NCI-H748 (cell line): ENCODE data around the gene VPREB1.
"Not testable (repeated sequence)": the region's sequence is repeated elsewhere in the genome, so short reads cannot be mapped to it uniquely, and the experiment has no call there.

Experiments used
- DNase-seq: peaks from one replicate; lab custom pipeline; 2025; ENCODE audit not compliant: unreplicated experiment; lab: John Stamatoyannopoulos, UW

Gene VPREB1

DNA sequence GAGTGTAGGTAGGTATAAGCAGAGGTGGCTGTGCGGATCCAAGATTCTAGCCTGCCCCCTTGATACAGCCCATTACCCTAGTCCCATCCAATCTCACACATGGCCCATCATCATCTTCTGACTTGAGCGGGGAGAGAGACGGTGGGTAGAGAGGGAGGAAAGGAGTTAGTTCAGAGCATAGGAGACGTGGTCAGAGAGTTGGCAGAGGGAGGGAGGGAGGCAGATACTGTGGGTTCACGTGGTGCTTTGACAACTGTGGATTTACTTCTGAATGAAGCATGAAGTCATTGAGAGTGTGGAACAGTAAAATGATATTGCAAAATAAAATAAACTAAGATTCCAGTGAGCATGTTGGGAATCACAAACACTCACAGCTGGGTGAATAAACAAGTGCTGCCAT, 31.4 kb upstream of the VPREB1 start:
- DNase-seq, result no peak

DNA sequence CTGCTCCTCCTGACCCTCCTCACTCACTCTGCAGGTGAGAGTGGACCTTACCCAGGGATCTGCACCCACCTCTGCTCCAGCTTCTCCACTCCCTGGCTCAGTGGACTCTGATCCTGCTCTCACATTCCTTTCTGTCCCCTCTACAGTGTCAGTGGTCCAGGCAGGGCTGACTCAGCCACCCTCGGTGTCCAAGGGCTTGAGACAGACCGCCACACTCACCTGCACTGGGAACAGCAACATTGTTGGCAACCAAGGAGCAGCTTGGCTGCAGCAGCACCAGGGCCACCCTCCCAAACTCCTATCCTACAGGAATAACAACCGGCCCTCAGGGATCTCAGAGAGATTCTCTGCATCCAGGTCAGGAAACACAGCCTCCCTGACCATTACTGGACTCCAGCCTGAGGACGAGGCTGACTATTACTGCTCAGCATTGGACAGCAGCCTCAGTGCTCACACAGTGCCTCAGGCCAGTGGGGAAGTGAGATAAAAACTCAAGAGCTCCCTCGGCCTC, 29.7 kb upstream of the VPREB1 start:
- no peak for DNase-seq

DNA sequence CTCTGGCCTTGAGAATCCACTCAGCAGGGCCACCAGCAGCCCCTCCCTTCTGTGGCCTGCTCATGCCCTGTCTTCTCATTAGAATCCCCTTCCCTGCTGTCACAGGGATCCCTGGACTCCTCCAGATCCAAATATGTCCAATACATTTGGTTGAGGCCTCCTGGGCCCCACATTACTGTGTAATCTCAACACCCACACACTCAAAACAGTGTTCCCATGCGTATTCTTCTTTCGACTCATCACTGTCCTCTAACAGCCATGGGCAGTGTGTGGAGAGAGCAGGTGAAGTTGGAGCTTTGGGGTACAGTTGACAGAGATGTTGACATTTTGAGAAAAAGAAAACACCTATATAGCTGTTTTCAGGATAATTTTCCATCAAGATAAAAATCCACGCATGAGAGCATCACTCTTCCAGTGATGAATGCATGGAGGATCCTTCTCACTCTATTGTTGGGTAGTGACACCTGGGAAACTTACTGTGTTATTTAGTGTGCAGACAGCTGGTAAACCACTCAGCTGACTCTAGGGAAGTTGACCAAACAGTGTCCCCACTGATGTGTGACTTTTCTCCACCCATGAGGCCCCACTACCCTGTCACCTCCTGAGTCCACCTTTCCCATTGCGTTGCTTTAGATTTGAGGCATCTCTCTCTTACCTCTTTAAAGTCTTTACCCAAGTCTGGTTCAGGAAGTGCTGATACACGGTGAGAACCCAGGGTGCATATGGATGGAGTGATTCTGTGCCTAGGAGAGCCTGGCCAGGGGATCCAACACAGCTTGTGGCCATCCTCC, 28.7 kb upstream of the VPREB1 start:
- no peak for DNase-seq

DNA sequence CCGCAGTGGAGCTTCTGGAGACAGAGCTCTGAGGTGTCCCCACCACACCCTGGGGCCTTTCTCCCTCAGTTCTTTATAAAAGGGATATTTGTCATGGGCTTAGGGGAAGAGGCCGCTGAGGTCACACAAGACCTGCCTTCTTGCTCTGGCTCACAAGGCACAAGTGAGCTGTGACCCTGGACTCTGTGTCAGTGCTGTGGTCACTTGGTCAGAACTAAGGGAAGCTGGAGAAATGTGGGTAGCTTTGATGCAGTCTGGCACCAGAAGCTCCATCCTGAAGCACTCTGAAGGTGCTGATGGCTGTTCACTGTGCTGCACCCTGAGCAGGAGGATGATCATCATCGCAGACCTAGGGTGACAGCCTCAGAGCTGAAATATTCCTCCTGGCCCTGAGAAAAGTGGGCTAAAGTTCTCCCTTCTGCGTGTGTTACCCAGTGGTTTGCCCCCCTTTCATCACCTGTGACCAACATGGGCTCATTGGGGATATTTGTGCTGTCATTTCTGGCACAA, 28.1 kb upstream of the VPREB1 start:
- DNase-seq, result no peak

DNA sequence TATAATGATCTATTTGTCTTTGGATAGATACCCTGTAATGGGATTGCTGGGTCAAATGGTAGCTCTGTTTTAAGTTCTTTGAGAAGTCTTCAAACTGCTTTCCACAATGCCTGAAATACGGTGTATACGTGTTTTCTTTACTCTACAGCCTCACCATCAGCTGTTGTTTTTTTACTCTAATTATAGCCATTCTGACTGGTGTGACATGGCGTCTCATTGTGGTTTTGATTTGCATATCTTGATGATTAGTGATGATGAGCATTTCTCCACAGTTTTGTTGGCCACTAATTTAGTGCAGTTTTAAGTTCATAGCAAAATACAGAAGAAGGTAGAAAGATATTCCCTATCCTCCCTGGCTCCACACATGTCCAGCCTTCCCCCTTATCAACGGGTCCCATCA, 26.3 kb upstream of the VPREB1 start:
- DNase-seq, result no peak

DNA sequence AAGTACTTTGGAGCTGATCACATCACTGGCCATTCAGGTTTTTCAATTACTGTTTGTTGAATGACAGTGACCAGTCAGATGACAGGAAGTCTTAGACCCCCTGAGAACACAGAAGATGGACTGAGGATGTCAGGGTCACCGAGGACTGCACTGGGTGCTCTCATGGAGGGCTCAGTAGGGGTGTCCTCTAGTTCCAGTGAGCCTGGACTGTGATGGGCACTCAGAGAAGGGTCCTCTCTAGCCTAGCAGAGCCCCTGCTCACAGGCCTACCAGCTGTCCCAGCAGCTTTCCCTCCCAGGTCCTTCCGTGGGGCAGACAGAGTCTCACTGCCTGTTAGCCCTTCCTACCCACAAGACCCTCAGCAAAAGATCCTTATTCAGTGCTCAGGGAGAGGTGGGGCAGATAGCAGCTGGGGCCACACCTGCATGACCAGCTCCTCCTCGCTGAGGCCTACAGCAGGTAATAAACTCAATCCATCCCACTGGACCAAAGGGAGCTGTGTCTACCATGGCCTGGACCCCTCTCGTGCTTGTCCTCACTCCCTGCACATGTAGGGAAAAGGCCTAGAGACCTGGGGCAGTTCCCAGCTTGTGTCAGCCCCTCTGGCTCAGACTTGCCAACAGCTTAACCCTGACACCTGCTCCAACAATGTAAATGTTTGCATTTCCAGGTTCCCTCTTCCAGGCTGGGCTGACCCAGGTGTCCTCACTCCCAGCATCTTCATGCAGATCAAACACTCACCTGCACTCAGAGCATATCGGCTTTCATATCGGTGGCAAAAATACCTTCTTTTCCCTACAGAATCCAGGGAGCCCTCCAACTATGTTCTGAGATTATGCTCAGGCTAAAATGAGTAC, 25.2 kb upstream of the VPREB1 start:
- peak; percentile 53 for DNase-seq

DNA sequence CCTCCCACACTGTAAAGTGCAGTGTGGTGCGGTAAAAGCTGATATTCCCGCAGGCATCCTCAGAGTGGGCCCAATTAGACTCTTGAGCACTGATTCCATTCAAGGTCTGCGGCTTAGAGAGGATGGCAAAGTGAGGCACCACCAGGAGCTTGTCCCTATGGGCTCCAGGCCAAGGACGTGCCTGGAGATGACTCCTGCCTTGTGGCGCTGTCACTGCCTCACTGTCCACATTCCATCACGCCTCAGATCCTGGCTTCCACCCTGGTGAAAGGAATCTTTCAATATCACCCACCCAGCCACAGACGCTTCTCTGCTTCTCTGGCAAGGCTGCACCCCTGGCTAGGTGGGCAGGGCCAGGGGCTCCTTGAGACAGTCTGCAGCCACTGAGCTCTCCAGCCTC, 23.5 kb upstream of the VPREB1 start:
- DNase-seq, result not testable (repeated sequence)

DNA sequence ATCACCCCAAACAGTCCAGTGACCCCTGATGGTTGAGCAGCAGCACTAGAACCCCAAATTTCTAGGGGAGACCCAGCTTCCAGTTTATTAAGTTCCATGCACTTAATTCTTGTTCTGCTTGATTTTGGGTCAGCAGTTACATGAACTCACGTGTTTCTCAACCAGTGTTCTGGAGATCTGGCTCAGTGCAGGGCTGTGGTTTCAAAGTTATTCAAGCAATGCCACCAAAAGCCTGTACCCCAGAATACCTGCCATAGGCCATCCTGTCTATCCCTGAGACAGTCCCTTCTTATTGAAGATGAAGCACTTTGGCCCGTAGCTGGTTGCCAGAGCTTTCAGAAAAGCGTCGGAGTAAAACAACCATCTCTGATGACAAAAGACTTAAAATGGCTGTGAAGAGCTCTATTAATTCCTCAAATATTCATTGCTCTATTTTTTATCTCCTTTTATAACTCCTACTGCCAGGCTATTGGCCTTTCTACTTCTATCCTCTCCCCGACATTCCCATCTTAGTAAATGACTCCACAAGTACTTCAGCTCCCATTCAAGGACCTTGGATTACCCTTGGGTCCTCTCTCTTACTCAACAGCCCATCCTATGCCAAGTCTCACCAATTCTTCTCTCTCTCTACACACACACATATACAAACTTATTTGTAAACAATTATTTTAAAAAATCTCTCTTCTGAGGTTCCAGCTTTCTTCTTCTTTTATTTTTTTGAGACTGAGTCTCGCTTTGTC, 18.0 kb upstream of the VPREB1 start:
- DNase-seq, result no peak

DNA sequence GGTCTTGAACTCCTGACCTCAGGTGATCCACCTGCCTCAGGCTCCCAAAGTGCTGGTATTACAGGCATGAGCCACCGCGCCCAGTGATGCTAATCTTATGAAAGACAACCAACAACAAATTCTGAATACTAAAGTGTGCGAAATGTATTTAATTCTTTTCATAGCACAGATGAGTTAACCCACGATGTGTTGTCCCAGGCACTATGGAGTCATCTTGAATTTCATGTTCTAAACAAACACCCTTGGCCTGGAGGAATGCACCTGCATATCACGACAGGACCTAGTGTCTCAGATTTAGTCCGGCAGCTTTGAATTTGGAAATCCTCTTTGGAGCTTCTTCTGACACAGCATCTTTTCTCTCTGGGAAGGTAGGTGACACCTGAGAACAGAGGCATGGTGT, 16.2 kb upstream of the VPREB1 start:
- no peak for DNase-seq

DNA sequence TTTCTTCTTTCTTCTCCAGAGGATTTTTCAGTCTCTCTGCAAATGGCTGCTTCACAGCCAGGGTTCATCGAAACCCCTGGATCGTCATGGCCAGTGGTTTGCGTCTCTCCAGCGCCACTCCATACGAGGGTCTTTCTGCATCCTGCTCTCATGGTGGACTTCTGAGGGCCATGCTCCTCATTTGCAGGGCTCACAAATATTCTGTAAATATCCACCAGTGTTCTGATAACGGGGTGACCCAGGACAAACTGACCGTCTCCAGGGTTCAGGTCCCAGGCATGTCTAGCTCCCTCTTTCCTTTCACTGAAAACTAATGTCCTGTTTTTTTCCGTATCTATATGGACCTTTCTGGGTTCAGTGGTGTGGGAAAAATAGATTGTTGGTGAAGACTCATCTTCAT, 15.7 kb upstream of the VPREB1 start:
- no peak for DNase-seq

DNA sequence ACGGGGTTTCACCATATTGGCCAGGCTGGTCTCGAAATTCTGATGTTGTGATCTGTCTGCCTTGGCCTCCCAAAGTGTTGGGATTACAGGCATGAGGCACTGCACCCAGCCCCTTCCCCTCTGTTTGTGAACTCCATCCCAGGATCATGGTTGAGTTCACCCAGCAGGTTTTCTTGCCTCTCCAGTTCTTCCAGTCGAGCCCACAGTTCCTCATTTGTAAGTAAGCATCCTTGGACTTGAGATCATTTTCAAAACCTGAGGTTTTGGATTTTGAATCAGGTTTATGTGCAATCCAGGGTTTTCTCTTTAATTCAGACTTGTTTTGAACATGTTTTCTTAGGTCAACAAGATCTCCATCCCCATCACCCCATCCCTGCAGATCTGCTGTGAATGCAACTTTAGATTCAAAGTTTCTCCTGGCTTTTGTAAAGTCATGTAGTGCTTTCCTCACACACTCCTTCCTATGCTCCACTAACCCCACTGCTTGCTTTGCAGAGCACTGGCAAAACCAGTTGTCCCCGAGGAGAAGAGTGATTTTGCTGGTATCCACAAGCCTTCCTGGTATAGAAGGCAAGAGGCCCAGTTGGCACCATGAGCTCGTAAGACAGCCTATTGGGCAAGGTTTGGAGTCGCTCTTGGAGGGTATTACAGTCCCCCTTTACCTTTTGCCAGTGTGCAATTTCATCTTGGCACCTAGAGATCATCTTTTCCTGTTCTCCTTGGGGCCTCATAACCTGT, 14.7 kb upstream of the VPREB1 start:
- DNase-seq, result no peak

DNA sequence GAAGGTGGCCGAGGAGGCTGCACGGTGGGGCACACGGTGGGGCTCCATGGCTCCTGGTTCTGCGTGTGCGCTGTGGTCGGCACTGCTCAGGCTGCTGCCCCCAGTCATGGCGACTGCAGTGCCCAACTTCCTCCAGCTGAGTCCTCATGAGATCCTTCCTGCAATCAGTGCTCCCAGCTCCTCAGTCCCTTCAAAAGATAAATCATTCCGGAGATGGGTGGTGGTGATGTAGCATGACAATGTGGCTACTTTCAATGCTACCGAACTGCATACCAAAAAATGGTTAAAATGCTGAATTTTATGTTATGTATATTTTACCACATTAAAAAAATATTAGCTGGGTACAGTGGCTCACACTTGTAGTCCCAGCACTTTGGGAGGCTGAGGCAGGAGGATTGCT, 14.1 kb upstream of the VPREB1 start:
- DNase-seq, result no peak

DNA sequence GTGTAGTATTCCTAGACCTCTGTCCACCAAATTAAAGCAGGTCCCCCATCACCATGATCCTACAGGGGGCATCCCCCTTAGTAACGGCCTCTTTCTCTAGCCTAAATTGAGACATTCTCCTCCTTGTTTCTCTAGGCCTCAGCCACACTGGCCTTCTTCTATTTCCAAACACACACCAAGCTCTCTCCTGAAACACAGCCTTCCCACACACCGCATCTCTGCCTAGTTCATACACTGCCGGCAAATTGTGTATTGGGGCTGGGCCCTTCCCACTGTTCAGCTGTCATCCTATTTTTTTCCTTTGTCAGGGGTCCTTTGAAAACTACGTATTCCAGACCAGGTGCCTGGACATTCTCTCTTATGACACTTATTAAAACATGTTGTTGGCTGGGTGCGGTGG, 11.5 kb upstream of the VPREB1 start:
- DNase-seq, result no peak

DNA sequence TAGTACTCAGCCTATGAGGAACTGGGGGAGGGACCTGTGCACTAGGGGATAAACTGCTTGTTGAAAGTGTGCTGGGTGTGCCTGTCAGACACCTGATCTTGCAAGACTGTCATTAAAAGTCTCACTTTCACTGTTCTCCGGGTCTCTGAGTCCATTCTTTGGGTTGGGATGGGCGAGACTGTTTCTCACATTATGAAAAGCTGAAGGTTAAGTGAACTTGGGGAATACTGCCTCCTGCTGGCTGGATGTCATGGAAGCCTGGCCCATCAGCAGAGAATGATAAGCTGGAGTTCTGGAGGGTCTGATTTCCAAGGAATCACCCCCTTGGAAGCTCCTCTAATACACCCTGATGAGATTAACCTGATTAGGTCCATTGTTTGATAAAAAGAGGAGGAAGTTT, 9.0 kb upstream of the VPREB1 start:
- DNase-seq, result peak; percentile 7

DNA sequence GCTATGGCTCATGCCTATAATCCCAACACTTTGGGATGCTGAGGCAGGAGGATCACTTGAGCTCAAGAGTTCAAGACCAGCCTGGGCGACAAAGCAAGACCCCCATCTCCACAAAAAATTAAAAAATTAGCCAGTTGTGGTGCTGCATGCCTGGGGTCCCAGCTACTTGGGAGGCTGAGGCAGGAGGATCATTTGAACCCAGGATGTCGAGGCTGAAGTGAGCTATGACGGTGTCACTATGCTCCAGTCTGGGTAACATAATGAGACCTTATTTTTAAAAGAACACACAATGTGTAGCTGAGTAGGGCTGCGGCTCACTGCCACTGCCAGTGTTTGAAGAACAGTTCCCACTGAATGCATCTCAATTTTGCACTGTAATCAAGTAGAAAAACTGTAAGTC, 7.1 kb upstream of the VPREB1 start:
- DNase-seq, result no peak

DNA sequence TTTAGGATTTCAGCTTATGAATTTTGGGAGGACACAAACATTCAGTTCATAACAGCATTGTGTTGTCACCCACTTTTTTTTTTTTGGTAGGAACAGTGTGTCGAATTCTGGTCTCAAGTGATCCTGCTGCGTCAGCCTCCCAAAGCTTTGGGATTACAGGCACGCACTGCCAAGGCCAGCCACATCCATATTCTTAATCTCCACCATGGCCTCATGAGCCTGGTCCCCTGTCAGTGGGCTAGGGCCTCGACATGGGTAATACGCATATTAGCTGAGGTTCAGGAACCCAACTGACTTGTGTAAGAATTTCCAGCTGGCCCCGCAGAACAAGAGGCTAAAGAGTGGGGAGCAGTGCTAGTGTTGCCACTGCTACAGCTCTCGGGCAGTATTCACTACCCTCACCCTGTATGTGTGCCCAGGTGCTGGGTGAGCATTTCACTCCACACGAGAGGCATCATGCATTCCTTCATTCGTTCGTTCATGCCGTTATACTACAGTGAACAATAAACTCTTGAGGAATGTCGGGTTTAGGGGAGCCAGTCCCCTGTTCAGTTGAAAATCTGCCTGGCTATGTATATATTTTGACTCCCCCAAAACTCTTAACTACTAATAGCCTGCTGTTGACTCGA, 5.2 kb upstream of the VPREB1 start:
- no peak for DNase-seq

DNA sequence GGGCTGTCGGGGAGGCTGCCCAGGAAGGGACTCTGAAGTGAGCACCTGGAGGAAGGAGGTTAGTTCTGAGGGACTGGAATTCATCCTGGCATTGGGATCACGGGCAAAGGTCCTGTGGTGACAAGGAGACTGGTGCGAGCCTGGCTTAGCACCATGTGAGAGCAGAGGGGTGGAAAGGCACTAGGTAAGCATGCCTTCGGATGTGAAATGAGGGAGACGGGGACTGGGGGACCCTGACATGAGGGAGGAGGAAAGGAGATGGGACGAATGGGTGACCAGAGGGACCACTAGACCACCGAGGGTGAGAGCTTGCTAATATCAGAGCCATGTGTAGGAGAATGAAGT, 3.1 kb upstream of the VPREB1 start:
- DNase-seq, result no peak

DNA sequence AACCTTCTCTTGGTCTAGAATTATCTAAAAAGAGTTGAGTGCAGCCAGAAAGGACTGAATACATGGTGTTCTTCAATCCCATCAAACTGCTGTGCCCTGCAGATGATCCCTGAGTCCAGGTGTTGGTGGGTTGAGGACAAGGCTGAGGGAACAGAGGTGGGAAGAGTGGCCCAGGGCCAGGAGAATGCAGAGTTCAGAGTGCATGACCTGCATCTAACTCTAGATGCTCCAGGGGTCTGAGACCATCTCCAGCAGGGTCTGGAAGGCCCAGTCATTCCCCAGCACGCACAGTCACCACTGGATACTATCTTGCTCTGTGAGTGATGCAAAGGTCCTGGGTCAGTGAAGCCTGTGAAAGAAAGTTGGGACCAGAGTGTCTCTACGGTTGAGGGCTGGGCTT, 2.1 kb upstream of the VPREB1 start:
- no peak for DNase-seq

DNA sequence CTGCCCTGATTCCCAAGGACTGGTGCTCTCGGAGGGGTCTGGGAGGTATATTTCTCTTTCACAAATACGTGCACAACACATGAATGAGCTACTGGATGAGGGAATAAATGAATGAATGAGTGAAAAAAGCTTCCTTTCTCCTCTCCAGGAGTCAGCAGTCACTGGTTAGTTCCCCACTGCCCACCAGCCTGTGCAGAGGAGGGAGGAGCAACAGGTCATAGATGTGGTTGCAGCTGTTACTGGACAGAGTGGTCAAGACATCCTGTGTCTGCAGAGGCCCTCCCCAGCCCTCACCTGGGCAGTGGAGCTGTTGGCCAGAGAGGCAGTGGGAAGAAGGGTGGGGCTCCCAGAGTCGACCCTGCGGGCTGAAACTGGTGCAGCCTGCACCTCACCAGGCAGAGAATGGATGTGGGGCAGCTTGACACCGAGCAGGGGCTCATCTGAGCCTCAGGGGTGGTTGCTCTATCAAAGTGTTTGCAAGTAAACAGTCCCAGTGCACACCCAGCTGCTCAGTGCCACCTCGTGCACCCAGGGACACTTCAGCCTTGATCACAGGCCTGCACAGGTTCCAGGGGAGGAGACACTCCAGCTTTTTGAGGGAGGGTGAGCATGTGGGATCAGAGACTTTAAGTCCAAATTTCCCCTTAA, 1.4 kb upstream of the VPREB1 start:
- no peak for DNase-seq
